Right hindlimb (tissue), 1 donor: ENCODE measurements around the gene GRIK1.

Experiments used
- DNase-seq: peaks from one replicate; pipeline ENCODE4 v3.0.0-alpha.2; 2018

GRIK1 gene

GRCh38 chr21:29904359-29905282 is 35.2 kb downstream of the GRIK1 start:
- no peak for DNase-seq

GRCh38 chr21:29896884-29897283 is 42.9 kb downstream of the GRIK1 start:
- DNase-seq = no peak

DNA sequence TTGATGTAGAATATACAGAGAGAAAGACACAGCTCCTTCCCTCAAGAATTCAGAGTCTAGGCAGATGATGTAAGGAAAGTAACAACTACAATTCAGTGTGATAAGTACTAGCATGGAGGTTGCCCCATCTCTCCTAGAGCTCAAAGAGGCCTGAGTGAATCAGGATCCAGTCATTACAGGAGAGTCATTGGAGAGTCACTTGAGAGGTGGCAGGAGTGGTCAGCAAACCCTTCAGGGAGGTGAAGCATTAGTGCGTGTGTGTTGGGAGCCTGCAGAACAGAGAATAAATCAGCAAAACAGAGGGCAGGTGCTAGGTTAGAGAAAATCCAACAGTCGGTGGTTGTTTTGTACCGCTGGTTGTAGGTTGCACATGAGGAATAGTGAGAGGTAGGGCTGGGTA is 46.1 kb downstream of the GRIK1 start:
- no peak for DNase-seq

DNA sequence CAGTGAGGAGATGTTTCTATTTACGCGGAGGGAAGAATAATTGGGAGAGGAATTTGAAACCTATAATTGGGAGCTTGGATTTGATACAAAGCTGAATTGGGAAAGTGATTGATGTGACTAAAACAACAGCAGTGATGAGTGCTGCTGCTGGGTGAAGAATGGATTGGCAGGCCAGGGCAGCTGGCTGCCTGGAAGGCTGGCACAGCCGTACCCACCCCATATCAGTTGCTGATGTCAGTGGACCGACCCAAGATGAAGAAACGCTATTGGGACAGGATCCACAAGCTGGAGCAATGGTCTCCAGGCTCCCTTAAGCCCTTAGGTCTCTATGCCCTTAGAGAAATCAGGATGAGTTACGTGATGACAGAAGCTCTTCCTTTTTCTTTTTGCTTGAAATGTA is 47.4 kb downstream of the GRIK1 start:
- no peak for DNase-seq

DNA sequence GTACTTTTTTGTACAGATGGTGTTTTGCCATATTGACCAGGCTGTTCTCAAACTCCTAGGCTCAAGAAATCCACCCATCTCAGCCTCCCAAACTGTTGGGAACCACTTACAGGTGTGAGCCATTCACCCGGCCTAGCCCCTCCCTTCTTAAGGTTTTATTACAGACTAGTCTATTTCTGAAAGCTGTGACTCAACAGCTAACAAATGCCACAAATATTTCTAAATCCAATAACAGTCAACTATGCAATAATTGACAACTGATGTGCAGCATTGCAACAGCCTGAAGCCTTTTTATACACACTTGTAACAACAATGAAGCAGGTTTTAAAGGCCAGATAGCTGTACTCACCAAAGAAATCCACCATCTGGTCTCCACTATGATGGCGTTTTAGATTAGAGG is 51.4 kb downstream of the GRIK1 start:
- DNase-seq = no peak

GRCh38 chr21:29887313-29888009 is 52.3 kb downstream of the GRIK1 start:
- no peak for DNase-seq

DNA sequence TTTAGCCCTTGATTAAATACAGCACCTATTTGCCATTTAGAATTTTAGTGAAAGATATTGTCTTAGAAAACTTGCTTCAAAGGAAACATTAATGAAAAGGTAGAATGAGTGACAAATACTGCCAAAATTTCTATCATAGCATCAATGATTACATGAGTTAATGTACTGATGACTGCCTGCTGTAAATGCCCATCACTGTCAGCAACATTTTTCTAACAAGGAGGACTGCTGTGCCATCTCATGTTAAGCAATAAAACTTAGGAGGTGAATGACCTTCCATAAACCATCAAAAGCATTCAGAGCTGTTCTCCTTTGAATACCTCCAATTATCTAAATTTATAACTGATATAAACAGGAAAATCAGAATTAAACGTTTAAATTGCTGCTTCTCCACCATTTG is 54.3 kb downstream of the GRIK1 start:
- DNase-seq = no peak

GRCh38 chr21:29875873-29876272 is 63.9 kb downstream of the GRIK1 start:
- DNase-seq = no peak

DNA sequence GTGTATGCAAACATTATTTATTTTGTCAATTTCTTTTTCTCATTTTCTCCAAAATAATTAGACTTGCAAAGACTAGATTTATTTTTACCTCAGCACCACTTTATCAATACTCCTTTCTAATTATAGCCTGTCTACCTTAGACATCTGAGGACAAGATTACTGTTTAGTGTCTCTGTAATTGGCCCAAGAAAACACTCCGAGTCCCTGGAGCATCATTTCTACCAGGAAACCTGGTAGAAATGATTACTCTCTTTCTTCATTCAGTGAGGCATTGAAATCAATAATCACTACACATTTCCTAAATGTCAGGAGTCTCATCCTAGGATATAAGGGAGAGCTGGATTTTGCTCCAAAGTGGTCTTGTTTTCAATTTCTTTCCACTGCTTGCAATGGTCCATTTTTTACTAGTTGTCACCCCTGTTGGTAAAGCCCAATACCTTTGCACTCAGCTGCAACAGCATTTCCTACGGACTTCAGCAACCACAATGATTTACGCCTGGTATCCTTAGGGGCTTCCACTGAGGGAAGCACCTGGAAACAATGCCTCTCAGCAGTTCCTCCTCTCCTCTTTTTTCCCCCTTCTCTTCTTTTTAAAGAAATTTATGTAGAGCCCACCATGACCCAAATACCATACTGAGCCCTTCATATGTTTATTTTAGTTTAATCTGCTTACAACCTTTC is 64.6 kb downstream of the GRIK1 start:
- no peak for DNase-seq

- DNase-seq = no peak
Measured at GRCh38 chr21:29873908-29874307, 65.9 kb downstream of the GRIK1 start.

- no peak for DNase-seq
Measured at GRCh38 chr21:29870814-29871213, 69.0 kb downstream of the GRIK1 start.

GRCh38 chr21:29867796-29868195 is 72.0 kb downstream of the GRIK1 start:
- no peak for DNase-seq

DNA sequence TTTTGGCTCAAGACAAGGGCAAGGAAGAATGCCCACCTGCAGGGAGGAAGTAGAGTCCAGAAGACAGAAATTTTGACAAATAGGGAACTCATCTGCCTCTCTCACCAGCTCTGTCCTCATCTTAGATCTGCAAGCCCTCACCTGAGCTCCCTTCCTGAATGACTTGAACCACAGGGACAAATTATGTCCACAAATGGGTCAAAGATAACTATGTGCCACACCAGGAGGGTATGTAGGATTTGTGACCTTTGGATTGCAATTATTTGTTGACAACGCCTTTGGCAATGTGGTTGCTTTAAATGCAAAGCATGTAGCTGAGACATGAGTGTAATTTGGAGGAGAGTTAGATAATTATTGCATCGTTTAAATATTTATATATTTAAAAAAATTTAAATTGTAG is 79.5 kb downstream of the GRIK1 start:
- no peak for DNase-seq

- DNase-seq = no peak
Measured at GRCh38 chr21:29857150-29857549, 82.6 kb downstream of the GRIK1 start.

GRCh38 chr21:29854795-29855194 is 85.0 kb downstream of the GRIK1 start:
- no peak for DNase-seq

DNA sequence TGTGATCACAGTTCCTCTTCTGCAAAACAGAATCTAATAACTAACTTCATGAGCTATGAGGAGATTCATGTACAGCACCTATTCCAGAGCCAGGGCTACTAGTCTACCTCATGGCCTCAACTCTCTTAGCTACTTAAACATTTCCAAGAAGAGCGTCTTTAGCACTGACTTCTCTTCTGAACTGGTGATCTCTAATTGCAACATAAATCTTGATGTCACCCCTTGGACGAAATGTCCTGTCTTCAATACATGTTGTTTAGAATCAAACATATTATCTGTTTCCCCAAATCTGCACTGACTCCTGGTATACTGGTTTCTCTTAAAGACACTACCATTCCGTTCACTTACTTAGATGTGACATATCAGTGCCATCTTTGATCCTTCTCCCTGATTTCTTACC is 88.2 kb downstream of the GRIK1 start:
- no peak for DNase-seq

DNA sequence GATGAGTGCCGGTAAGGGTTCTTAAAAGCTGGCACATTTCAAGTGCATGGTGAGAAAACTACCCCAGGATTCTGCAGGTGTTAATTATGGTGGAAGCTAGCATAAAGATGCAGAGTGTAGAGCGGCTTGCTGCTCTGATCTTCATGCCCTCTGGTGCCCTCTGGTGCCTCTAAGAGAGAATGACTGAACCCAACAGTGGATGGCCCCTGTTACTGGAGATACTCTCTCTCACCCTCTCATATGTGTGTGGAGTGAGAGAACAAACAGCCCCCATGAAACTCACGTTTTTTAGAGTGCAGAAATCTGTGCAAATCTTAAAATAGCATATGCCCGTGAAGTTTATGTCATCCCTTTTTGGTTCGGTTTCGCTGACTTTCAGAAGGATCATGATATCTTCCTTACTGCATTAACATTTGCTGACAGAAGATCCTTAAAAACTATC is 90.0 kb downstream of the GRIK1 start:
- peak; percentile 52 for DNase-seq

DNA sequence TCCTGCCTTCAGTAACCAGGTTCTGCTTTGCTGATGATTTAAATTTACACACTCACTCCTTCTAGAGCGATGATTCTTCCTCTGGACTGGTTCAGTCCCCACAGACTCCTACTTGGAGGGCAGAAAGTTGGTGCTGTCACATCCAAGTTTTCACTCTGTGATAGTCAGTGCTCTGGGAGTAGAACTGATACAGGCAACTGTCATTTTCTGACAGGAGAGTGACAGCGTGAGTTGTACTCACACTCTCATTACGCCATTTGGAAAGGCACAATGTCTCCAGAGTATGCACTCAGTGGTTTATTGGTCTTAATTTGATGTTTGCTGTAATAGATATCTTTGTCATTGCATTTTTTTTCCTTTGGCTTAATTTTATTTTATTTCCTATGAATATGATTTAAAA is 96.0 kb downstream of the GRIK1 start:
- DNase-seq = no peak

DNA sequence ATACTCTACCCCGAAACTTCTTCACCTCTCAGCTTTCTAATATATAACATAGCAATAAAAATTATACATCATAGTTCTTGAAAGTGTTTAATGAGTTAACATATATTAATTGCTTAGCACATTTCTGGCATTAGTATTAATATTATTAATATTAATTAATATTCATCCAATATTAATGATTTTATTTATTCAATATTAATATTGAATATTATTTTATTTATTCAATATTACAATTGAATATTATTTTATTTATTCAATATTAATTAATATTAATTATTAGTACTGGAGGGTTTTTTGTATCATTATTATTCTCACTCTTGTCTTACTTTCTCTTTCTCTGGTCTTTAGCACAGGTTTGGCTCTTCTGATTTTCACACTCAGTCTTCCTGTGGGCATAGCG is 105.2 kb downstream of the GRIK1 start:
- DNase-seq = no peak

- DNase-seq = no peak
Measured at GRCh38 chr21:29832217-29832616, 107.6 kb downstream of the GRIK1 start.

DNA sequence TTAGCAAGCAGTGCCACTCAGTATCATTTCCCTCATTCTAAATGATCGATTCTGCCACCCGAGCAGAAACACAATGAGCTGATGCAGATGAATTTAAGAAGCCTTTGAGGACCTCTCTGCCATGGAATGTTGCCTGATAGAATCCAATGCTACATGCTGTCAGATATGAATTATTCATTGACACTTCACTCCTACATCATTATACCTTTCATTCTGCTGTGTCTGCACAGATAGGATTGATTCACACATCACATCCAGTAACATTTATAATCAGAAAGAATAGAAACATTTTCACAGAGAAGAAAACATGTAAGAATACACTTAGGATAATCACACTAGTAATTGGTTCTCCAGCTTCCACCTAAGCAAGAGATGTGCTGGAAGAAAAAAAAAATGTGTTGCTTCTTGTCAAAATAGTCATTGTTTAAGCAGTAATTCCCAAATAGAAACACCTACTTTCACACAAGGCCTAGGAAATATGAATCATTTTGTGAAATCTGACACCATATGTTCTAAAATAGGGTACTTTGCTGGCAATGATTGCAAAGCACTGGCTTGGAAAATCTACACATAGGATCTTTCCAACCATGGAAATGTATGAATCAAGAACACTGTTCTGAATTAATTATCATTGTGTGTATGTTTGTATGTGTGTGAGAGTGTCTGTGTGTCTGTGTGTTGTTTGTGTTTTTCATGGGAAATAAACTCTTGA is 110.1 kb downstream of the GRIK1 start:
- no peak for DNase-seq

DNA sequence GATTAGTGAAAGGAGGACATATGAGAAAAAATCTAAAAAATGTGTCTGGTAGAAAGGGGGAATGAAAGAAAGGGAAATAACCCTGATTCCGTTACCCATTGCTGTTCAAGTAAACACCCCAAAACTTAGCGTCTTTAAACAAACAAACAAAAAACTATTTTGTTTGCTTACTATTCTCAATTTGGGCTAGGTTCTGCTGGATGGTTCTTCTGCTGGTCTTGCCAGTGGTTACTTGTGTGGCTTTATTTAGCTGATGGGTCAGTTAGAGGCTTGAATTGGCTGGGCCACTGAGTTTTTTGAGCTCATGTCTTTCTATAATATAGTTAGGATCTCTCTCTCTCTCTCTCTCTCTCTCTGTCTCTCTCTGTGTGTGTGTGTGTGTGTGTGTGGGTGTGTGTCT is 112.1 kb downstream of the GRIK1 start:
- DNase-seq = no peak

DNA sequence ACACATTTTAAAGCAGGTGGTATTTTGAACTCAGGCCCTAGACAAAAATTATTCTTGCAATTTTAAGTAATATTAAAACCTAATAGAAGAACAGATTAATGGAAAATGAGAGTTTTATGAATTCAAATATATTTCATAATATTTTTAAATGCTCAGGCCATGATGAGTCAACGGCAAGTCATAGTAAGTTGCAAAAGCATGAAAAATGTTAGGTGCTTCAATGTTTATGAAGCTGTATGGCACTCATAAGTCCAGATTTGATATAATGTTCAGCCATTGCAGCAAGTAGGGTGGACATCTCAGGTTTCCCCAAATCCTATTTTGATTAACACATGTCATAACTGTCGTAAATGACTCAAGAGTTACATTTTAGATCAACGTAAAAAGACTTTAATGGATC is 112.6 kb downstream of the GRIK1 start:
- no peak for DNase-seq
